SK-N-SH (cell line): ENCODE results near the gene CACFD1. TPM values are rescaled to one million over a fixed set of nuclear protein-coding genes. Genes with fewer than 3 reads are reported as not detected.

Experiments
- CTCF ChIA-PET: fragments of 300-600, 350-600 bp; formaldehyde crosslinking; extraction: SDS; loops from one replicate; lab custom pipeline; 2021; lab: Yijun Ruan, JAX
- POLR2A ChIA-PET: fragments of 350-600 bp; sonication (Branson Sonifier 250); formaldehyde crosslinking; extraction: SDS; loops from one replicate; lab custom pipeline; 2020; ENCODE audit warnings: antibody characterized with exemption, inconsistent platforms; lab: Yijun Ruan, JAX
- DNase-seq: peaks from one replicate; pipeline ENCODE4 v3.0.0; 2012
- H2AFZ ChIP-seq: fragments of 200-600 bp; sonication (generic); 2 replicates; pipeline ENCODE4 v1.8.1; 2016; ENCODE audit warnings: antibody characterized with exemption, mild to moderate bottlenecking, low read depth
- H3F3A ChIP-seq: fragments of 200-600 bp; sonication (generic); replicated peaks from 2 replicates; pipeline ENCODE3; 2016; ENCODE audit warnings: antibody characterized with exemption, mild to moderate bottlenecking; ENCODE audit not compliant: insufficient read depth
- H3K27ac ChIP-seq, 2 experiments: fragments of 200-500 bp in 1 of 2; fragments of 200-600 bp in 1 of 2; sonication (Bioruptor generic) in 1 of 2; sonication (generic), shearing (Covaris generic) in 1 of 2; 2 replicates each; pipeline versions ENCODE4 v1.5.1 to v1.6.1; 2014 to 2016; ENCODE audit warnings: low read depth in 2 of 2, inconsistent platforms in 1 of 2, low read length in 1 of 2, mild to moderate bottlenecking in 1 of 2, mixed read lengths in 1 of 2
- H3K27me3 ChIP-seq: fragments of 200-600 bp; sonication (generic), shearing (Covaris generic); 2 replicates; pipeline ENCODE4 v1.6.1; 2016; ENCODE audit warnings: mixed run types; ENCODE audit not compliant: insufficient read depth
- H3K36me3 ChIP-seq, 2 experiments: fragments of 200-500 bp in 1 of 2; fragments of 200-600 bp in 1 of 2; sonication (Bioruptor generic) in 1 of 2; sonication (generic) in 1 of 2; replicated peaks in 1 of 2; 2 replicates each; pipeline versions ENCODE3 to v1.5.1; 2014 to 2016; ENCODE audit warnings: low read length in 1 of 2, mild to moderate bottlenecking in 1 of 2; ENCODE audit not compliant: insufficient read depth in 2 of 2, control insufficient read depth in 1 of 2
- H3K4me1 ChIP-seq, 2 experiments: fragments of 200-500 bp in 1 of 2; fragments of 200-600 bp in 1 of 2; sonication (Bioruptor generic) in 1 of 2; sonication (generic), shearing (Covaris generic) in 1 of 2; 2 replicates each; pipeline versions ENCODE4 v1.5.1 to v1.6.1; 2014 to 2016; ENCODE audit warnings: low read depth in 1 of 2, low read length in 1 of 2, mixed run types in 1 of 2; ENCODE audit not compliant: insufficient read depth in 2 of 2, control insufficient read depth in 1 of 2
- H3K4me2 ChIP-seq: fragments of 200-600 bp; sonication (generic), shearing (Covaris generic); 2 replicates; pipeline ENCODE4 v1.6.1; 2017; ENCODE audit warnings: mixed run types
- H3K4me3 ChIP-seq, 2 experiments: fragments of 200-500 bp in 1 of 2; fragments of 200-600 bp in 1 of 2; sonication (Bioruptor generic) in 1 of 2; sonication (generic), shearing (Covaris generic) in 1 of 2; 2 replicates each; pipeline versions ENCODE4 v1.5.1 to v1.8.1; 2014 to 2016; ENCODE audit warnings: low read depth in 2 of 2, inconsistent platforms in 1 of 2, low read length in 1 of 2, mild to moderate bottlenecking in 1 of 2, mixed read lengths in 1 of 2, moderate library complexity in 1 of 2
- H3K79me2 ChIP-seq: fragments of 200-600 bp; sonication (generic); 2 replicates; pipeline ENCODE4 v1.8.1; 2017; ENCODE audit warnings: mild to moderate bottlenecking; ENCODE audit not compliant: insufficient read depth
- H3K9ac ChIP-seq: fragments of 200-600 bp; sonication (generic); 2 replicates; pipeline ENCODE4 v1.6.1; 2017; ENCODE audit warnings: mixed run types
- H3K9me2 ChIP-seq: fragments of 200-600 bp; sonication (generic); 2 replicates; pipeline ENCODE4 v1.6.1; 2017; ENCODE audit warnings: mixed run types
- H3K9me3 ChIP-seq: fragments of 200-600 bp; sonication (generic); 2 replicates; pipeline ENCODE4 v1.6.1; 2017; ENCODE audit warnings: mixed run types, mild to moderate bottlenecking, moderate library complexity
- H4K20me1 ChIP-seq: fragments of 200-600 bp; sonication (generic); 2 replicates; pipeline ENCODE4 v1.6.1; 2017; ENCODE audit warnings: mild to moderate bottlenecking, mixed run types; ENCODE audit not compliant: insufficient read depth
- CHD2 ChIP-seq: fragments of 150-350 bp; IDR thresholded peaks from 2 replicates; pipeline ENCODE4 v1.6.1; 2018; ENCODE audit warnings: low read length; ENCODE audit not compliant: partially characterized antibody
- ELF1 ChIP-seq: IDR thresholded peaks from 2 replicates; pipeline ENCODE4 v1.4.0; 2012
- EP300 ChIP-seq, 2 experiments: IDR thresholded peaks; 2 replicates each; pipeline versions ENCODE4 v1.4.0 to v1.6.1; 2012; ENCODE audit warnings: borderline replicate concordance in 1 of 2, low read depth in 1 of 2, low read length in 1 of 2
- FOSL2 ChIP-seq: IDR thresholded peaks from 2 replicates; pipeline ENCODE4 v1.4.0; 2012; ENCODE audit warnings: low read depth, mild to moderate bottlenecking, moderate library complexity, borderline replicate concordance
- FOXM1 ChIP-seq: IDR thresholded peaks from 2 replicates; pipeline ENCODE4 v1.4.0; 2012; ENCODE audit warnings: low read depth, mild to moderate bottlenecking
- GABPA ChIP-seq: IDR thresholded peaks from 2 replicates; pipeline ENCODE4 v1.4.0; 2012; ENCODE audit warnings: low read depth, mild to moderate bottlenecking
- MEF2A ChIP-seq: IDR thresholded peaks from 2 replicates; pipeline ENCODE4 v1.4.0; 2012; ENCODE audit warnings: low read depth, borderline replicate concordance
- NFIC ChIP-seq: IDR thresholded peaks from 2 replicates; pipeline ENCODE4 v1.4.0; 2012; ENCODE audit warnings: borderline replicate concordance
- PBX3 ChIP-seq: IDR thresholded peaks from 2 replicates; pipeline ENCODE4; 2012
- POLR2AphosphoS5 ChIP-seq: IDR thresholded peaks from 2 replicates; pipeline ENCODE4 v1.6.1; 2012; ENCODE audit warnings: low read depth, low read length
- RAD21 ChIP-seq: IDR thresholded peaks from 2 replicates; pipeline ENCODE4 v1.6.1; 2012; ENCODE audit warnings: mild to moderate bottlenecking, low read length
- REST ChIP-seq: IDR thresholded peaks from 2 replicates; pipeline ENCODE4 v1.6.1; 2012; ENCODE audit warnings: mild to moderate bottlenecking, low read depth, low read length, moderate library complexity
- RFX5 ChIP-seq: IDR thresholded peaks from 2 replicates; pipeline ENCODE4 v1.6.1; 2012; ENCODE audit warnings: mild to moderate bottlenecking, improper control_type of control experiment, low read length
- RXRA ChIP-seq: IDR thresholded peaks from 2 replicates; pipeline ENCODE4 v1.4.0; 2012; ENCODE audit warnings: low read depth, mild to moderate bottlenecking, borderline replicate concordance
- SIN3A ChIP-seq: IDR thresholded peaks from 2 replicates; pipeline ENCODE4 v1.6.1; 2012; ENCODE audit warnings: low read depth, mild to moderate bottlenecking, low read length, moderate library complexity, borderline replicate concordance
- SMC3 ChIP-seq: IDR thresholded peaks from 2 replicates; pipeline ENCODE4 v1.6.1; 2012; ENCODE audit warnings: low read depth, low read length, improper control_type of control experiment
- TEAD4 ChIP-seq: IDR thresholded peaks from 2 replicates; pipeline ENCODE4 v1.4.0; 2012; ENCODE audit warnings: mild to moderate bottlenecking, borderline replicate concordance; ENCODE audit not compliant: insufficient read depth
- WGBS: methylation state at CpG from one replicate; pipeline ENCODE4 v1.1.6; 2017; ENCODE audit warnings: low lambda C conversion rate; 5-methylcytosine and 5-hydroxymethylcytosine counted together
- polyA plus RNA-seq, 3 experiments: library from polyadenylated mRNA; depleted of rRNA; stranded (reverse); fragments of >200 nt; gene quantifications; 2 replicates each; pipeline ENCODE4 v1.2.3, GENCODE V29; 2012
- TF ChIP-seq, protein P1 (sequence below): IDR thresholded peaks from 2 replicates; pipeline ENCODE4 v1.4.0; 2012; ENCODE audit warnings: low read depth, borderline replicate concordance
- TF ChIP-seq, protein P2 (sequence below): fragments of 150-350 bp; IDR thresholded peaks from 2 replicates; pipeline ENCODE4 v1.6.1; 2016; ENCODE audit warnings: mild to moderate bottlenecking, low read depth, low read length
- TF ChIP-seq, protein P3 (sequence below): IDR thresholded peaks from 2 replicates; pipeline ENCODE4 v1.4.0; 2012; ENCODE audit warnings: low read depth
- TF ChIP-seq, protein P4 (sequence below): IDR thresholded peaks from 2 replicates; pipeline ENCODE4 v1.4.0; 2012; ENCODE audit warnings: low read depth, borderline replicate concordance

The CACFD1 gene
- polyA plus RNA-seq, 1 of the 3 experiments (the other 2 are of a cell fraction) = 16.8 TPM

DNA sequence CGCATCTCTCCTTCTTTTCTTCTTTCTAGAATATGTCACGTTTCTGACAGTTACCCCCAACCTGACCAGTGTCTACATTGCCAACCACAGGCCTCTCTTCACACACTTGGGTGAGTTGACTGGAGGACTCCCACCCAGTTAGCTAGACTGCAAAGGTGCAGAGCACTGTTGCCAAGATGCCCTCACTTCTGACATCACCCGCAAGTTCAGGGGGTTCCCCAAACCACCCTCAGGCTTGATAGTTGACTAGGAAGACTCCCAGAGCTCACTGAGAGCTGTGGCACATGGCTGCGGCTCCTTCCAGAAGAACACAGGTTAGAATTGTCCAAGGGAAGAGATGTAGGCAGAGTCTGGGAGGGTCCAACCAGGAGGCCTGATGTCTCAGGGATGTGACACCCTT, 20.4 kb upstream of the CACFD1 start:
- 64% methylated on average over 4 of the region's 4 CpGs for WGBS
- Histone ChIP-seq H3K79me2 (no peaks in the 10 kb centered on the region), H3K36me3 (no peaks in the 10 kb centered on the region), H3K9me2 (no peaks in the 10 kb centered on the region), H4K20me1 (no peaks in the 10 kb centered on the region), H3K9me3 (no peaks in the 10 kb centered on the region), H3F3A (no peaks in the 10 kb centered on the region), H3K9ac (no peak overlapping the region), H3K4me3 (no peak overlapping the region), H2AFZ (no peak overlapping the region), H3K4me2 (no peak overlapping the region), H3K27ac (no peak overlapping the region), H3K27me3 (no peaks in the 10 kb centered on the region), H3K4me1 (no peaks in the 10 kb centered on the region)
- DNase-seq = no peak
- TF ChIP-seq FOSL2 (no peak), CHD2 (no peak), SMC3 (no peak), NFIC (no peak), SIN3A (no peak), FOXM1 (no peak), RXRA (no peak), MEF2A (no peak), RAD21 (no peak), ELF1 (no peak), GABPA (no peak), EP300 (IDR thresholded peaks at IDR 0.05; ENCODE audit: borderline replicate concordance in 1 of 2, low read depth in 1 of 2, low read length in 1 of 2) (no peak), PBX3 (no peak)
- TF ChIP-seq, protein P1, sequence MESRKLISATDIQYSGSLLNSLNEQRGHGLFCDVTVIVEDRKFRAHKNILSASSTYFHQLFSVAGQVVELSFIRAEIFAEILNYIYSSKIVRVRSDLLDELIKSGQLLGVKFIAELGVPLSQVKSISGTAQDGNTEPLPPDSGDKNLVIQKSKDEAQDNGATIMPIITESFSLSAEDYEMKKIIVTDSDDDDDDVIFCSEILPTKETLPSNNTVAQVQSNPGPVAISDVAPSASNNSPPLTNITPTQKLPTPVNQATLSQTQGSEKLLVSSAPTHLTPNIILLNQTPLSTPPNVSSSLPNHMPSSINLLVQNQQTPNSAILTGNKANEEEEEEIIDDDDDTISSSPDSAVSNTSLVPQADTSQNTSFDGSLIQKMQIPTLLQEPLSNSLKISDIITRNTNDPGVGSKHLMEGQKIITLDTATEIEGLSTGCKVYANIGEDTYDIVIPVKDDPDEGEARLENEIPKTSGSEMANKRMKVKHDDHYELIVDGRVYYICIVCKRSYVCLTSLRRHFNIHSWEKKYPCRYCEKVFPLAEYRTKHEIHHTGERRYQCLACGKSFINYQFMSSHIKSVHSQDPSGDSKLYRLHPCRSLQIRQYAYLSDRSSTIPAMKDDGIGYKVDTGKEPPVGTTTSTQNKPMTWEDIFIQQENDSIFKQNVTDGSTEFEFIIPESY = no peak
- TF ChIP-seq, protein P2, sequence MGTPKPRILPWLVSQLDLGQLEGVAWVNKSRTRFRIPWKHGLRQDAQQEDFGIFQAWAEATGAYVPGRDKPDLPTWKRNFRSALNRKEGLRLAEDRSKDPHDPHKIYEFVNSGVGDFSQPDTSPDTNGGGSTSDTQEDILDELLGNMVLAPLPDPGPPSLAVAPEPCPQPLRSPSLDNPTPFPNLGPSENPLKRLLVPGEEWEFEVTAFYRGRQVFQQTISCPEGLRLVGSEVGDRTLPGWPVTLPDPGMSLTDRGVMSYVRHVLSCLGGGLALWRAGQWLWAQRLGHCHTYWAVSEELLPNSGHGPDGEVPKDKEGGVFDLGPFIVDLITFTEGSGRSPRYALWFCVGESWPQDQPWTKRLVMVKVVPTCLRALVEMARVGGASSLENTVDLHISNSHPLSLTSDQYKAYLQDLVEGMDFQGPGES = no peak
- CTCF ChIA-PET = interaction anchor here (0.9 kb wide), 1 partner anchor 47 kb away, joined by 3 read pairs; no protein-coding TSS in a partner anchor
- POLR2A ChIA-PET = no interaction called here

- no peak overlapping the region for H3K9ac ChIP-seq
- H3K4me2 ChIP-seq = no peak overlapping the region
- ChIA-PET CTCF (no interaction called here), POLR2A (no interaction called here)
- no peak overlapping the region for H3K27ac ChIP-seq
- no peak for DNase-seq
- H3K27me3 ChIP-seq = no peaks in the 10 kb centered on the region
- no peaks in the 10 kb centered on the region for H3K79me2 ChIP-seq
- H3K9me2 ChIP-seq = no peaks in the 10 kb centered on the region
- no peaks in the 10 kb centered on the region for H3K4me1 ChIP-seq
- no peak overlapping the region for H3K4me3 ChIP-seq
- H4K20me1 ChIP-seq = no peaks in the 10 kb centered on the region
- WGBS = 83% methylated on average over 9 of the region's 12 CpGs
- no peaks in the 10 kb centered on the region for H3F3A ChIP-seq
- no peak overlapping the region for H2AFZ ChIP-seq
- no peaks in the 10 kb centered on the region for H3K36me3 ChIP-seq
- H3K9me3 ChIP-seq = no peaks in the 10 kb centered on the region
- no peak for TF ChIP-seq FOSL2
- no peak for TF ChIP-seq RXRA
- TF ChIP-seq, protein P3, sequence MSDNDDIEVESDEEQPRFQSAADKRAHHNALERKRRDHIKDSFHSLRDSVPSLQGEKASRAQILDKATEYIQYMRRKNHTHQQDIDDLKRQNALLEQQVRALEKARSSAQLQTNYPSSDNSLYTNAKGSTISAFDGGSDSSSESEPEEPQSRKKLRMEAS = no peak
- TF ChIP-seq REST = no peak
- no peak for TF ChIP-seq SMC3
- no peak for TF ChIP-seq TEAD4
- no peak for TF ChIP-seq RFX5
- no peak for TF ChIP-seq MEF2A
- no peak for TF ChIP-seq POLR2AphosphoS5
- TF ChIP-seq, protein P4, sequence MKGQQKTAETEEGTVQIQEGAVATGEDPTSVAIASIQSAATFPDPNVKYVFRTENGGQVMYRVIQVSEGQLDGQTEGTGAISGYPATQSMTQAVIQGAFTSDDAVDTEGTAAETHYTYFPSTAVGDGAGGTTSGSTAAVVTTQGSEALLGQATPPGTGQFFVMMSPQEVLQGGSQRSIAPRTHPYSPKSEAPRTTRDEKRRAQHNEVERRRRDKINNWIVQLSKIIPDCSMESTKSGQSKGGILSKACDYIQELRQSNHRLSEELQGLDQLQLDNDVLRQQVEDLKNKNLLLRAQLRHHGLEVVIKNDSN = no peak
Measured at GRCh38 chr9:133440874-133441273, 18.9 kb upstream of the CACFD1 start.
